Measurements from ENCODE around the gene FTO.

The FTO gene

GRCh38 chr16:53924331-53925106 is 220.6 kb downstream of the FTO start:
- H3K4me3 ChIP-seq (ENCODE audit: low read depth, low read length): no peak overlapping the region
- DNase-seq (ENCODE audit: low read depth): no peak
- TF ChIP-seq CTCF (IDR thresholded peaks at IDR 0.05; ENCODE audit: insufficient read depth, low read depth, low read length, missing control alignments): no peak

DNA sequence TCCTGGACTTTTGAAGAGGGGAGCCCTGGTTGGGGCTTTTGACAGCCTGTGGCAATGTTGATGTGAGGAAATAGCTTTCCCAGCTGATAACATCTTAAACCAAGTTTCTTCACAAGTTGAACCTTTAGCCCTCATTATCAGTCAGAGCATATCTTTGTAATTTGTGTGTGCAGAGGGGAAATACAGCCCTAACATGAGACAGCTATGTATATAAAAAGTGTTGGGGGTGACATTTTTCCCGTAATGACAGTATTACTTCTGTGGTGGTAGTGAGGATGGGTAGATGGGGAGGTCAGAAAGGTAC is 221.1 kb downstream of the FTO start:
- no peak for DNase-seq (ENCODE audit: low read depth)
- TF ChIP-seq CTCF (IDR thresholded peaks at IDR 0.05; ENCODE audit: insufficient read depth, low read depth, low read length, missing control alignments): no peak
- H3K4me3 ChIP-seq (ENCODE audit: low read depth, low read length): no peak overlapping the region

- no peak overlapping the region for H3K4me3 ChIP-seq (ENCODE audit: low read depth, low read length)
- DNase-seq (ENCODE audit: low read depth): no peak
- no peak for TF ChIP-seq CTCF (IDR thresholded peaks at IDR 0.05; ENCODE audit: insufficient read depth, low read depth, low read length, missing control alignments)
These were observed 221.6 kb downstream of the FTO start for GRCh38 chr16:53925526-53925925.

GRCh38 chr16:53926209-53926608 is 222.3 kb downstream of the FTO start:
- no peak for DNase-seq (ENCODE audit: low read depth)
- no peak overlapping the region for H3K4me3 ChIP-seq (ENCODE audit: low read depth, low read length)
- TF ChIP-seq CTCF (IDR thresholded peaks at IDR 0.05; ENCODE audit: insufficient read depth, low read depth, low read length, missing control alignments): no peak

DNA sequence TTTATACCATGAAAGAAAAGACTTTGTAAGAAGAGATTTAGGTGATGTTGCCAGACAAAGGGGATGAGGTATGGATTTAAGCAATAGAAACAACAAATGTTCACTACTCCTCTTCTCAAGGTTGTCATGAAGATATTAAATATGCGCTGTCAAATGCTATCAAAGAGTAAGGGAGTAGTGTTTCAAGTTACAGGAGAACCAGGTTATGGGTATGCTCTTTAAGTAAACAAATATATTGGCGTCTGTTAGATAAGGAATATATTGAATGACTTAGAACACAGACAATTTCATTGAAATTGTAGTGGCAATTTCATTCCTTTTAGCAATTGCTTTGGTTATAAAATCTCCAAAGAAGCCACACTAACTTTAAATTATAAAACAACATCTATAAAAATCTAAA is 229.0 kb downstream of the FTO start:
- DNase-seq (ENCODE audit: low read depth): no peak
- no peak for TF ChIP-seq CTCF (IDR thresholded peaks at IDR 0.05; ENCODE audit: insufficient read depth, low read depth, low read length, missing control alignments)
- H3K4me3 ChIP-seq (ENCODE audit: low read depth, low read length): no peak overlapping the region

DNA sequence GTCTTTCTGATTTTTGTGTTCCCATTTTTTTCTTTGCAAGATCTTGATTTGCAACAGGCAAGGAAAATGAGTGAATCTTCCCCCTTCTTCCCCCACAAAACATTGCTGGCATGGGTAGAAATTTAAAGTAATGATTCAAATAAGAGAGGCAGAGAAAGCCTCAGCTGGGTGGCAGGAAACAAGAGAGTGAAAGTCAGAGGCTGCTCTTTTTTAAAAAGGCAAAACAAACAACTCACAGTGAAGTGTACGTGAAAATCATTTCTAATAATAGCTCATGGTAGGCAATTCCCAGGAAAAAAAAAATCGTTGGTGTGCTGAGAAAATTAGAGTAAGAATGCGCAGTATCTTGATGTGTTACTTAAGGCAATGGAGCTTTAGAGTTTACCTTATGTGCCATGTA is 229.5 kb downstream of the FTO start:
- no peak for TF ChIP-seq CTCF (IDR thresholded peaks at IDR 0.05; ENCODE audit: insufficient read depth, low read depth, low read length, missing control alignments)
- no peak overlapping the region for H3K4me3 ChIP-seq (ENCODE audit: low read depth, low read length)
- no peak for DNase-seq (ENCODE audit: low read depth)

DNA sequence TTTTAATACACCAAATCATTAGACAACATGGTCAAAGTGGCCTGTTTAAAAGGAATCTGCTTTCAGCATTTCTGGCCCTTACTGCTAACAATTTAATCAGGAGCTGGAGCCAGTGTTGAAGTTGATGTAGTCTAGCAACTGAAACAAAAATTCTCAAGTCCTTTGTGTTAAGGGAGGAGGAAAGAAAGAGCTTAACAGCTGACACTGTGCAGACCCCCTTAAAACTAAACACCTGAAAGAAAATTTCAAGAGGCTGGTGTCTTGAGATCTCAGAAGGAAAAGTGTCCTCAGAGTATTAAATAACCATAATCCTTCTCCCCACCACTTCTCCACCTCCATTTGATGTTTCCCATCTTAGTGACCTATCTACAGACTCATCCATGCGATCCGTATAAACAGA is 232.1 kb downstream of the FTO start:
- H3K4me3 ChIP-seq (ENCODE audit: low read depth, low read length): no peak overlapping the region
- DNase-seq (ENCODE audit: low read depth): no peak
- no peak for TF ChIP-seq CTCF (IDR thresholded peaks at IDR 0.05; ENCODE audit: insufficient read depth, low read depth, low read length, missing control alignments)

All from GM12865 (cell line).